MG63 (cell line): Measurements from ENCODE around the gene TUBB1. TPM values are rescaled to one million over a fixed set of nuclear protein-coding genes. Genes with fewer than 3 reads are reported as not detected.

ENCODE experiments used
- DNase-seq: peaks from one replicate; pipeline ENCODE4 v3.0.0-alpha.2; 2020
- H3K27me3 ChIP-seq: fragments of 250-450 bp; sonication (Bioruptor Pico); 2 replicates; pipeline ENCODE4 v1.5.1; 2020; ENCODE audit warnings: mild to moderate bottlenecking, moderate library complexity
- H3K36me3 ChIP-seq: fragments of 250-450 bp; sonication (Bioruptor Pico); 2 replicates; pipeline ENCODE4 v1.5.1; 2020; ENCODE audit warnings: mild to moderate bottlenecking, moderate library complexity
- H3K4me3 ChIP-seq: fragments of 250-450 bp; sonication (Bioruptor Pico); 2 replicates; pipeline ENCODE4 v1.5.1; 2020; ENCODE audit warnings: mild to moderate bottlenecking, moderate library complexity
- H3K9me3 ChIP-seq: fragments of 250-450 bp; sonication (Bioruptor Pico); 2 replicates; pipeline ENCODE4 v1.5.1; 2020; ENCODE audit warnings: mild to moderate bottlenecking, moderate library complexity
- total RNA-seq: library from RNA; depleted of rRNA; stranded (reverse); fragments of >200 nt; shearing (Covaris generic); gene quantifications from 2 replicates; pipeline ENCODE4 v1.2.3, GENCODE V29; 2014; ENCODE audit warnings: low replicate concordance

TUBB1 gene
- total RNA-seq, 1 experiment from 2014 or later = not detected

DNA sequence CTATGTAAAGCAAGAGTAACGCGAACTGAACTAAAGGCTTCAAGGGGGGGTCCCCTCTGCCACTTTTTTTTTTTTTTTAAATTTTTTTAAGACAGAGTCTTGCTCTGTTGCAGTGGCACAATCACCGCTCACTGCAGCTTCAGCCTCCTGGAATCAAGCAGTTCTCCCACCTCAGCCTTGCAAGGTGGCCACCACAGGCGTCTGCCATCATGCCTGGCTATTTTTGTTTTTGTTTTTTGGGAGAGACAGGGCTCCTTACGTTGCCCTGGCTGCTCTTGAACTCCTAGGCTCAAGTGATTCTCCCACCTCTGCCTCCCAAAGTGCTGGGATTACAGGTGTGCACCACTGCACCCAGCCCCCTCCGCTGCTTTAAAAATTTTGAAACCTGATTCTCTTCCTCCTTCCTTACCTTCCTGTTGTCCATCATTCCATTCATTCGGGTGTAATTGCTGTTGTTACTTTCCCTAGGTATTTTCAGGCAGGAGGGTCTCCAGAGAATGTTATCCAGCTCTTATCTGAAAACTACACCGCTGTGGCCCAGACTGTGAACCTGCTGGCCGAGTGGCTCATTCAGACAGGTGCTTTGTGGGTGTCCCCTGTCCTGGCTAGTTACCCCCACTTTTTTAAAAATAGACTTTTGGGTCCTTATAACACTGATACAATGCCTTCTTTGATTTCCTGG lies 32.8 kb upstream of the TUBB1 start:
- no peaks in the 10 kb centered on the region for H3K9me3 ChIP-seq
- H3K4me3 ChIP-seq = no peak overlapping the region
- peaks cover 83% of the 10 kb centered on the region for H3K36me3 ChIP-seq
- H3K27me3 ChIP-seq = no peaks in the 10 kb centered on the region
- DNase-seq = no peak

DNA sequence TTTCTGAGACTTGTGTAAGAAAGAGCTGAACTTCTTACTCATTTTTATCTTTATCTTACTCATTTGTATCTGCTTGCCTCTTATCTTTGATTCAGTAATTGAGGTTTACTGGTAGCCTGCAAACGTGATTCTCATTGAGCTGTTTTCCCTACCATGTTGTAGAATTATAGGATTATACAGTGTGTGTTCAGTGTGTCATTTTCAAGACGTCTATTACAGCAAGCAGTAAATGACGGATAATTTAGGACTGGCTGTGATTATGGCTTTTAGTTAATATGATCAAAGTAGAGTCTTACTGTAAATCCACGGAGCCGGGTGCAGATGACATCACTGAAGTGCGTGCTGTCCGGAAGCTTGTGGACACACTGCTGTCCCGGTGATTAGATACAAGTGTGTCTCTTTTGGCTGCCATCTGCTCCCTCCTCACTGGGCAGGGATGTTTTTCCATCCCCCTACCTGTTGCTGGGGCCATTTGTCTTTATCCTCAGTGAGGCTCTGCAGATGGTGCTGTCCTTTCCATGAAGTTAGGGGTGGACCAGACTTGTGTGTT lies 32.2 kb upstream of the TUBB1 start:
- Histone ChIP-seq H3K27me3 (no peaks in the 10 kb centered on the region), H3K4me3 (no peak overlapping the region), H3K9me3 (no peaks in the 10 kb centered on the region), H3K36me3 (peaks cover 89% of the 10 kb centered on the region)
- no peak for DNase-seq

DNA sequence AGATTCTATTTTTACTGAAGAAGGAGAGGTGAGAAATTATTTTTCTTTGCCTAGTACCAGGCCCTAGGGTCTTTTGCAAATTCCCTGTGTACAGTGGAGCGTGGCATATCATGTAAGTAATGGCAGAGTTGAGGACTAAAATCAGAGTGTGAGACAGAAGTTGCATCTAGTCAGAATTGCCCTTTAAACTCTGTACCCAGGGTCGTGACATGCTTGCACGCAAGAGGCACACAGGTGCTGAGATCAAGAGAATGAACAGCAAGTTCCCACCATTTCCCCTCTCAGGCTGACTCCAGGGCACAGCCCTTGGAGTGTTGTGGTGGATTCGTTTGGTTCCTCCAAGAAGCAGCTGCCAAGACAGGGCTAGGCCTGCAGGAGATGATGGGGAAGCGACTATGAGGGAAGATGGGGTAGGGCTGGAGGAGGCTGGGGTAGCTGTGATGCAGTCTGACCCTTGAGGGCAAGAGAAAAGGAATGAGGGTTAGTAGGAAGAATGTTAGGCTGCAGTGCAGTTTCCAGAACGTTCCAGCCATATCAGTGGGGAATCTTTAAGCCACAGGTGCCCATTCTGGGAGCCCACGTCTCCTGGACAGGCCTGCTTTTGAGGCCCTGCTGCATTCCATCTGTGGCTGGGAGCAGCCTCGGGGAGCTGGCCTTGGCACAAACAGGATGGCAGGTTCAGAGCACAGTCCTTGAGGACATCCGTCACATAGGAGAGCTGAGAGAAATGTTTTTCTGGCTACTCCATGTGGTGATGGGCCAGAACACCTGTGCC lies 31.3 kb upstream of the TUBB1 start:
- Histone ChIP-seq H3K27me3 (no peaks in the 10 kb centered on the region), H3K9me3 (no peaks in the 10 kb centered on the region), H3K36me3 (peaks cover 91% of the 10 kb centered on the region), H3K4me3 (no peak overlapping the region)
- no peak for DNase-seq

DNA sequence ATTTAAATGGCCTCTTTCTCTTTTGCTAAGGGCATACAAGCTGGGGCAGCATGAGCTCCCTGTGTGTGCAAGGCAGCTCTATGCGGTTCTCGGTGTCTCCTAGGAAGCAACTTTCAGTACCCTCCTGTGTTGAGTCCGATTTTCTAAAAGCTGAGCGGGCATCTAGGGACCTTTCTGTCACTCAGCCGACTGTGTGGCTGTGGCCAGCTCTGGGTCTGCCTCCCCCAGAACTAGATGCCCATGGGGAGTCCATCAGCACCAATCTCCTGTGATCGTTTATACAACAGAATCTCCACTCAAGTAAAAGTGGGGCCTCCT lies 30.7 kb upstream of the TUBB1 start:
- no peaks in the 10 kb centered on the region for H3K27me3 ChIP-seq
- H3K4me3 ChIP-seq = no peak overlapping the region
- no peaks in the 10 kb centered on the region for H3K9me3 ChIP-seq
- no peak for DNase-seq
- H3K36me3 ChIP-seq = peaks cover 95% of the 10 kb centered on the region

DNA sequence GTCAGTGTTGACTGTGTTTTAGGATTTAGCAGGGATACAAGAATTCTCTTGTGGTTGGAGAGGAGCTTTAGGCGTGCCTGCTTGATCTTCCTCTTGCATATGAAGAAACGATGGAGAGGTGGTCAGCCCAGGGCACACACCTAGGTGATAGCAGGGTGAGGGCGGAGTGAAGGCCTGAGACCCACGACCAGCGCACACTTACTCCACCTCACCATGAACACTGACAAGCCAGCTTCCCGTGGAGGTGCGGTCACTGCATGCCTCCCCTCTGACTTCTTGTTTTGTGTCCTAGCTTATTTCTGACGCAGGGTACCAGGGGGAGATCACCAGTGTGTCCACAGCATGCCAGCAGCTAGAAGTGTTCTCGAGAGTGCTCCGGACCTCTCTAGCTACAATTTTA lies 30.0 kb upstream of the TUBB1 start:
- peaks cover 97% of the 10 kb centered on the region for H3K36me3 ChIP-seq
- no peaks in the 10 kb centered on the region for H3K9me3 ChIP-seq
- no peaks in the 10 kb centered on the region for H3K27me3 ChIP-seq
- DNase-seq = no peak
- H3K4me3 ChIP-seq = no peak overlapping the region

DNA sequence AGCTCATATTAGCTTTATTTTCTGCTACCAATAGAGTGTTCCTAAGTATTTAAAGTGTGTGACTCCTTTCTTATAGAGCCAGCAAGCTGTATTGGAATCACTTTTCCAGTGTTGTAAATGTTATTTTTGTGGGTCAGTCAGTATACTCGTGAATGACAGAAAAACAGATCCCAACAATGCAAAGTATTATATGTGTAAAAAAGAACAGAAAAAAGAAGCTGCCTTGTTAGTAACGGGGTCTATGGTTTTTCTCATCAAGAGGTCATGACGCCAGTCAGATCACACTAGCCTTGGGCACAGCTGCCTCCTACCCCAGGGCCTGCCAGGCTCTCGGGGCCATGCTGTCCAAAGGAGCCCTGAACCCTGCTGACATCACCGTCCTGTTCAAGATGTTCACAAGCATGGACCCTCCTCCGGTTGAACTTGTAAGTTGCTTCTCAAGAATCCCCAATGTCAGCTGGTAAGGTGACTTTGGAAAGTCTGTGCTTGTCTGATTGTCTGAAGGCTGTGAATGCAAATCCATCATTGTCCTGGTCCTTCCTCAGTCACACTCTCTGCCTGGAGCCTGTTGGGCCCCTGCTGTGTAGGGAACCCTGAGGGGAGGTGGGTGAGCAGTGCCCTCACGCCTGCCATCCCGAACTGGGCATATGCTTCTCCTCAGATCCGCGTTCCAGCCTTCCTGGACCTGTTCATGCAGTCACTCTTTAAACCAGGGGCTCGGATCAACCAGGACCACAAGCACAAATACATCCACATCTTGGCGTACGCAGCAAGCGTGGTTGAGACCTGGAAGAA lies 28.4 kb upstream of the TUBB1 start:
- H3K9me3 ChIP-seq = no peaks in the 10 kb centered on the region
- no peak for DNase-seq
- no peaks in the 10 kb centered on the region for H3K27me3 ChIP-seq
- H3K4me3 ChIP-seq = no peak overlapping the region
- peaks cover 92% of the 10 kb centered on the region for H3K36me3 ChIP-seq

DNA sequence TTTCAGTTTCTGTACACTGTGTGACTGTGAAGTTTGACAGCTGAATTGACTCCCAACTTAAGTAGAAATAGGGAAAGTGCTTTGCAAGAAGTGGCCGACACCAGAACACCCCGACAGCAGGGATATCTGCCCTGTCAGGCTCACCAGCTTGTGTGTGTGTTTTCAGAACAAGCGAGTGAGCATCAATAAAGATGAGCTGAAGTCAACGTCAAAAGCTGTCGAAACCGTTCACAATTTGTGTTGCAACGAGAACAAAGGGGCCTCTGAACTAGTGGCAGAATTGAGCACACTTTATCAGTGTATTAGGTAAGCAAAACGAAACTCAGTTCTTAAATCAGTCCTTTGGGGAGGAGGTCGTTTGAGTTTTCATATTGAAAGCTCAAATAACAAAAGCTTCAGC lies 27.5 kb upstream of the TUBB1 start:
- no peak for DNase-seq
- peaks cover 92% of the 10 kb centered on the region for H3K36me3 ChIP-seq
- H3K9me3 ChIP-seq = no peaks in the 10 kb centered on the region
- H3K27me3 ChIP-seq = no peaks in the 10 kb centered on the region
- no peak overlapping the region for H3K4me3 ChIP-seq

DNA sequence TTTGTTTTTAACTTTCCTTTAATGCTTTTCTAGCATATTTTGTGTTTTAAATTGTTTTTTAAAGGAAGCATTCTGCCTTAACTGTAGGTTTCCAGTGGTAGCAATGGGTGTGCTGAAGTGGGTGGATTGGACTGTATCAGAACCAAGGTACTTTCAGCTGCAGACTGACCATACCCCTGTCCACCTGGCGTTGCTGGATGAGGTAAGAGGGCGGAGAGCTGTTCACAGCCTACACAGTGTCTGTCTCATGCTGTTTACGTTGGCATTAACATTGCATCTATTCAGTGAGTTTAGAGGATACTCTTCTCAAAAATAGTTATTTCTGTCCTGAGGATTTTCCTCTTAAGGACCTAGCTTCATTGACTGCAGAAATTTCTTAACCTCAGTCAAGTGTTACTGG lies 26.3 kb upstream of the TUBB1 start:
- DNase-seq = no peak
- Histone ChIP-seq H3K9me3 (no peaks in the 10 kb centered on the region), H3K4me3 (no peak overlapping the region), H3K27me3 (no peaks in the 10 kb centered on the region), H3K36me3 (peaks cover 90% of the 10 kb centered on the region)

DNA sequence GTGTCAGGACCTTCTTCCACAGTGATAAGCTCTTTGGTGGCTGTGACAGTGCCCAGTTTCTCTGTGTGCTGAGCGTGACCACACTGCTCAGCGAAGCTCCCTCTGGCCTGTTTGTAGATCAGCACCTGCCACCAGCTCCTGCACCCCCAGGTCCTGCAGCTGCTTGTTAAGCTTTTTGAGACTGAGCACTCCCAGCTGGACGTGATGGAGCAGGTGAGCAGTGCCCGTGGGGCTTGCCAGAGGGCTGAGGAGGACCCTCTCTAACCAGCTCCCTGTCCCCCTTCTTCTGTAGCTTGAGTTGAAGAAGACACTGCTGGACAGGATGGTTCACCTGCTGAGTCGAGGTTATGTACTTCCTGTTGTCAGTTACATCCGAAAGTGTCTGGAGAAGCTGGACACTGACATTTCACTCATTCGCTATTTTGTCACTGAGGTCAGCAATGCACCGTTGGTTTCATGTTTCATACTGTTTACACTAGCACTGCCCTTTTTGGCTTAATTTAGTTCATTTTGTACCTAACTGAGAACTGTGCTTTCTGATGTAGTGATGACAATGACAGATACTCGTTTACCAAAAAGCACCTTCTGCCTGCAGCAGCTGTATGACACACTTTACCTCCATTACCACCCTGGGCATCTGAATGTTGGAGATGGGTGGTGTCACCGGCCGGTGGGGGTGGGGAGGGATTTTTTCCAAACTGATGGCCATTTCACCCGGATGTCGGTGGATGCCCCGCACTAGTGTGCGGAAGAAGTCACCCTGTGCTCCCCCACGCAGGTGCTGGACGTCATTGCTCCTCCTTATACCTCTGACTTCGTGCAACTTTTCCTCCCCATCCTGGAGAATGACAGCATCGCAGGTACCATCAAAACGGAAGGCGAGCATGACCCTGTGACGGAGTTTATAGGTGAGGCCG lies 25.6 kb upstream of the TUBB1 start:
- Histone ChIP-seq H3K27me3 (no peaks in the 10 kb centered on the region), H3K9me3 (no peaks in the 10 kb centered on the region), H3K36me3 (peaks cover 87% of the 10 kb centered on the region), H3K4me3 (no peak overlapping the region)
- no peak for DNase-seq

DNA sequence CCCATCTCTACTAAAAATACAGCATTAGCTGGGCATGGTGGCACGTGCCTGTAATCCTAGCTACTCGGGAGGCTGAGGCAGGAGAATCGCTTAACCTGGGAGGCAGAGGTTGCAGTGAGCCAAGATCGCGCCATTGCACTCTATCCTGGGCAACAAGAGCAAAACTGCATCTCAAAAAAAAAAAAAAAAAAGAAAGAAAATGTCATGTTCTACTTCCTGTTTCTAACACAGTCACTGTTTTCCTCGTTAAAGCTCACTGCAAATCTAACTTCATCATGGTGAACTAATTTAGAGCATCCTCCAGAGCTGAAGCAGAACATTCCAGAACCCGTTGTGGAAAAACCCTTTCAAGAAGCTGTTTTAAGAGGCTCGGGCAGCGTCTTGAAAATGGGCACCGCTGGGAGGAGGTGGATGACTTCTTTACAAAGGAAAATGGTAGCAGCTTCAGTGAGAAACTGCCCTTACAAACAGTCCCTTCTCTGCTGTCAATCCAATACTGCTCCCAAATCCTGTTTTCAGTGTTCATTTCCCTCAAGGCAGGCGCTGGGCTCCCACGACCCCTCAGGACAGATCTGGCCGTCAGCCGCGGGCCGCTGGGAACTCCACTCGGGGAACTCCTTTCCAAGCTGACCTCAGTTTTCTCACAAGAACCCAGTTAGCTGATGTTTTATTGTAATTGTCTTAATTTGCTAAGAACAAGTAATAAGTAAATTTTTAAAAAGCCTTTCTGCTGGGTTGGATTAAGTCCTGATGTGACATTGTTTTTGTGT lies 24.7 kb upstream of the TUBB1 start:
- no peak for DNase-seq
- no peaks in the 10 kb centered on the region for H3K27me3 ChIP-seq
- H3K4me3 ChIP-seq = no peak overlapping the region
- H3K9me3 ChIP-seq = no peaks in the 10 kb centered on the region
- H3K36me3 ChIP-seq = peaks cover 82% of the 10 kb centered on the region

DNA sequence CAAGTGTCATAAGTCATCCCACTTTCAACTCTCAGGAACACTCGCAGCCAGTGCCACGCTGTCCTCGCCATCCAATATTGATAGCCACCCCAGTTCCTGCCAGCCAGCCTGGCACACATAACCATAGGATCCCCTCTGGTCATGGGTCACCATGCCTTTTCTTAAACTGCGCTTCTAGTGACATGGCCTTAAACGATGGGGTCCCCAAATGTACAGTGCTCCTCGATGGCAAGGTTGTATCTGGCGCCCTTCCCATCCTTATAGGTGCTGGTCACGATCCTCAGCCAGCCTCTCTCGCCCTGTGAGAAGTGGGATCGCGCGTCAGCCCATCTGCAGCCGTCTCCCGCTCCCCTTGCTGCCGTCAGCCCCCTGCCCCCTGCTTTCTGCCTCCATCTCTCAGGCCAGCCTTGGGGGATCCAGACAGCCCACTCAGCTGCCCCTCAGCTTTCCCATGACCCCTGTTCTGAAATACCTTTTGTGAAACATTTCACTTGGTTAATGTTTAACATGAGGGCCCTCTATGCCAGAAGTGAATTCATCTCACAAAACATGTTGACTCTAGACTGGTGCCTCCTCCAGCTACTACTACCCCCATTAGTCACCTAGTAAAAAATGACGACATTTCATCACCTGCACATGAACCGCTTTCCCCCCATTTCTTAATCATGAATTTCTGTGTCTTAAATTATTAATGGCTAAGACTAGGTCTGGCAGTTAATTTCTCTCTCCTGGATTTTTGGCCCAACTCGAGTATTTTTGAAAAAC lies 23.6 kb upstream of the TUBB1 start:
- no peak for DNase-seq
- no peak overlapping the region for H3K4me3 ChIP-seq
- no peaks in the 10 kb centered on the region for H3K9me3 ChIP-seq
- H3K27me3 ChIP-seq = no peaks in the 10 kb centered on the region
- H3K36me3 ChIP-seq = peaks cover 79% of the 10 kb centered on the region

DNA sequence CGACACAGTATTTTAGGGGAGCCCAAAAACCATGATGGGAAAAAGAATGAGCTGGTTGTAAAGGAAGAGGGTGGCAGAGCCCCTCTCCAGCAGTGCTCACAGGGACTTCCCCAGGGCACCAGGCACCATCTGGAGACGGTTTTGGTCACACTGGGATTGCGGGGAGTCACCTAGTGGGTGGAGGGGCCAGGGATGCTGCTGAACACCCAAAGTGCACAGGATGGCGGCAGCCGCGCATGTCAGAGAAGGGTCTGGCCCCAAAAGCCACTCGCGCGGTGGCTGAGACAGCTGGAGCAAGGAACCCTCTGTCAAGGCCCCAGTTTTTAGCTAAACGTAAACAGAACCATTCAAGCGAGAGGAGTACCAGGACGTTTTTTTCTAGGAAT lies 23.0 kb upstream of the TUBB1 start:
- no peaks in the 10 kb centered on the region for H3K9me3 ChIP-seq

DNA sequence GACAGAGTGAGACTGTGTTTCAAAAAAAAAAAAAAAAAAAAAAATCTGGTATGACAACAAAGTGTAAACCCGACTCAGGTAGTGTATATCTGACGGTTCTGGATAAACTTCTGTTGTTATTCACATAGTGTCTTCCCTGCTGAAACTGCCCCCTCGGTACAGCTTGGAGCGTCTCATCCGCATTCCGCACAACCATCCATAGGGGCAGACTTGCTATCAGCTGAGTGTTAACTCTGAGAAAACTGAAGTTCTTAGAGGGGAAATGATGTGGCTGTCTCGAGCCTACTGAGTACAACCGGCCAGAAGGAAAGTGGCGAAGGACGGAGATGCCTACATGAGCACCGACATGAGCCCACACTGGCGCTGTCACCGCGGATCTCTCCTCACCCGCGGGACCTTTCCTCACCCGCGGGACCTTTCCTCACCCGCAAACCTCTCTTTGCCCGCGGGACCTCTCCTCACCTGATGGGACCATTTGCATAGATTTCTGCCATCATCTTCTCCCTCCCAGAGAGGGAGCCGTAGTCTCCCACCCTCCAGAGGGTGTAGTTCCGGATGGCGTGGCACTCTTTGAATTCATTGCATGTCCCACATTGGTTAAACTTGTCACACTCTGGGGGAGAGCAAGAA lies 22.0 kb upstream of the TUBB1 start:
- no peak overlapping the region for H3K4me3 ChIP-seq
- DNase-seq = no peak
- H3K9me3 ChIP-seq = no peaks in the 10 kb centered on the region
- peaks cover 79% of the 10 kb centered on the region for H3K36me3 ChIP-seq
- H3K27me3 ChIP-seq = no peaks in the 10 kb centered on the region

More for the DNA sequence above, 23.0 kb upstream of the TUBB1 start:
- H3K27me3 ChIP-seq = no peaks in the 10 kb centered on the region
- H3K4me3 ChIP-seq = no peak overlapping the region
- H3K36me3 ChIP-seq = peaks cover 81% of the 10 kb centered on the region
- DNase-seq = no peak

DNA sequence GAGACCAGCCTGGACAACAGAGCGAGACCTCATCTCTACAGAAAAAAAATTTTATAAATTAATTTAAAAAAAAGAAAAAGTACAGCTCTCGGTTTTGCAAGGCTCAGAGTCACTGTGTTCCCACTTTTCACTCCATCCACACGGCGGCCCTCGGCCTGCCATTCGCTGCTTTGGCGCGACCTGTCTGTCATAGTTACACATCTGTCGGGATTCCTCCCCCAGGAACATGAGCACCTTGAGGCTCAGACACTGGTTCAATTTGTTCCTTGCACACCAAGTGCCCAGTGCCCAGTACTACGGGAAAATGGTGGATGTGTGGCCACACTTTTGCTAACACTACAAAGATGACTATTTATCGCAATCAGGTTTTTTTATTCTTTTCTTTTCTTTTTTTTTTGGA lies 20.6 kb upstream of the TUBB1 start:
- no peaks in the 10 kb centered on the region for H3K27me3 ChIP-seq
- H3K36me3 ChIP-seq = peaks cover 78% of the 10 kb centered on the region
- no peak overlapping the region for H3K4me3 ChIP-seq
- DNase-seq = no peak
- H3K9me3 ChIP-seq = no peaks in the 10 kb centered on the region

DNA sequence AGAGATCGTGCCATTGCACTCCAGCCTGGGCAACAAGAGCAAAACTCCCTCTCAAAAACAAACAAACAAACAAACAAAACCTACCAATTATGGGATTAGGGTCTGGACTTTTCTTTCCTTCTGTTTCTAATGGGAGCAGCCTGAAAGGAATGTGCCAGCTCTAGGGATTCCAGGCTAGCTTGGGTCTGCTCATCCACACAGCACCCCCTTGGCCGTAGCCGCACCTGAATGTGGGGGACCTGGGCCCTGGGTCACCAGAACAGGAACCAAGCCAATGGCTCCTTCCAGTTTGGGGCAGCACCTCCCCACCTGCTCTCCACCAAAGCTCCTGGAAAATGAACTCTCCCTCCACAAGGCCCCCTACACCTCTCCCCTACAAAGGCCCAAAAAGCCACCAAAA lies 18.9 kb upstream of the TUBB1 start:
- H3K4me3 ChIP-seq = no peak overlapping the region
- H3K36me3 ChIP-seq = peaks cover 82% of the 10 kb centered on the region
- no peaks in the 10 kb centered on the region for H3K9me3 ChIP-seq
- no peaks in the 10 kb centered on the region for H3K27me3 ChIP-seq
- no peak for DNase-seq
